ENCODE data around the gene HDGFL3. TPM values are rescaled to one million over a fixed set of nuclear protein-coding genes. Genes with fewer than 3 reads are reported as not detected.

The HDGFL3 gene
- total and polyA plus RNA-seq, 2 donors (not counting 1 experiment from before 2014, with no cell fraction given), result 0.12 to 2.5 TPM

DNA sequence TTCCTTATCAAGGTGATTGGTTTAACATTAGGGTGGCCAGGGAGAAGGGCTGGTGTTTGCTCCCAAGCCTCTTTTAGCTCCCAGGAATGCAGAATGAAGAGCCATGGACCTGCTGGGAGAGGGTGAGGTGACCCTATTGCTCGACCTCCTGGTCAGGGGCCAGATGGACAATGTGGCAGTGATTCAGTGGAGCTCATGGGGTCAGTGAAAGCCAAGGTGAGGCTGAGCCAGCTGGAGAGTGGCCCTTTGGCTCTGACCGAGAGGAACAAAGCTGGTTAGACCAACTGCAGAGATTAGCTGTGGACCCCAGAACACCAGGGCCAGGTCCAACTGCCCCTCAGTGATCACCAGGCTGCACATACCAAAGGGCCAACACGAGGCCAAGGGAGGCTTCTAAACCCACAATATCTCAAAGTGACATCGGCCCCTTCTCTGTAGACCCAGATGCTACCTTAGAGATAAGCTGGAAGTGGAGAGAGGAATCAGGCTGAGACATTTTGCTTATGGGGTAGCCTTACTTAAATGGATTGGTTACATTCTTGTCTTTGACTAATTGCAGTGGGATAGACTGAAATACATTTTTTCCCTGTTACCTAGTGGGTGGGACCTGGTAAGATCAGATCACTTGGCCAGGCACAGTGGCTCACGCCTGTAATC, 124.8 kb downstream of the HDGFL3 start:
- H3K9me3 Mint-ChIP-seq (ENCODE audit: insufficient read depth), result no peaks in the 10 kb centered on the region
- no peak for DNase-seq
- Histone ChIP-seq H3K4me2 (replicated peaks; ENCODE audit: low read depth, low read length, poor library complexity, severe bottlenecking) (no peak overlapping the region), H4K20me1 (ENCODE audit: control insufficient read depth, insufficient read depth, low read length, poor library complexity, severe bottlenecking) (no peaks in the 10 kb centered on the region), H3K27me3 (replicated peaks in 1 of 4; ENCODE audit: control extremely low read depth in 1 of 4, control insufficient read depth in 3 of 4, insufficient read depth in 4 of 4, low read length in 3 of 4) (peaks cover 0 to 21% (median 9%) of the 10 kb centered on the region in 4 experiments), H3K4me1 (ENCODE audit: control insufficient read depth in 2 of 2, insufficient read depth in 2 of 2, low read length in 2 of 2) (no peaks in the 10 kb centered on the region), H3K36me3 (replicated peaks in 1 of 2; ENCODE audit: control extremely low read depth in 1 of 2, control insufficient read depth in 1 of 2, extremely low read depth in 1 of 2, insufficient read depth in 2 of 2, low read length in 1 of 2) (no peaks in the 10 kb centered on the region), H2AFZ (ENCODE audit: insufficient read depth, low read depth, low read length, poor library complexity, severe bottlenecking) (no peak overlapping the region), H3K9ac (ENCODE audit: low read length) (no peak overlapping the region), H3K27ac (ENCODE audit: low read length in 2 of 2) (no peak overlapping the region), H3K4me3 (ENCODE audit: control extremely low read depth in 1 of 5, extremely low read depth in 1 of 5, insufficient read depth in 1 of 5, low read depth in 2 of 5, low read length in 4 of 5) (no peak overlapping the region), H3K9me3 (ENCODE audit: control extremely low read depth in 1 of 3, control insufficient read depth in 2 of 3, insufficient read depth in 1 of 3, low read length in 2 of 3) (peaks cover 0 to 1% (median 0%) of the 10 kb centered on the region in 3 donors), H3K79me2 (ENCODE audit: control insufficient read depth, insufficient read depth, low read length) (no peaks in the 10 kb centered on the region)
- intact Hi-C loops (cut with micrococcal nuclease), result no loop called here
- no peak for ATAC-seq (ENCODE audit: low read depth)
- ChIA-PET CTCF (no interaction called here), POLR2A (no interaction called here)
- H3K27me3 Mint-ChIP-seq, result peaks cover 52% of the 10 kb centered on the region
- H3K4me3 Mint-ChIP-seq, result no peak overlapping the region
- 86% methylated on average over 3 of the region's 5 CpGs for WGBS (ENCODE audit: insufficient coverage)
- H3K27ac Mint-ChIP-seq, result no peak overlapping the region
- H3K4me1 Mint-ChIP-seq, result no peaks in the 10 kb centered on the region
- TF ChIP-seq, protein P1, sequence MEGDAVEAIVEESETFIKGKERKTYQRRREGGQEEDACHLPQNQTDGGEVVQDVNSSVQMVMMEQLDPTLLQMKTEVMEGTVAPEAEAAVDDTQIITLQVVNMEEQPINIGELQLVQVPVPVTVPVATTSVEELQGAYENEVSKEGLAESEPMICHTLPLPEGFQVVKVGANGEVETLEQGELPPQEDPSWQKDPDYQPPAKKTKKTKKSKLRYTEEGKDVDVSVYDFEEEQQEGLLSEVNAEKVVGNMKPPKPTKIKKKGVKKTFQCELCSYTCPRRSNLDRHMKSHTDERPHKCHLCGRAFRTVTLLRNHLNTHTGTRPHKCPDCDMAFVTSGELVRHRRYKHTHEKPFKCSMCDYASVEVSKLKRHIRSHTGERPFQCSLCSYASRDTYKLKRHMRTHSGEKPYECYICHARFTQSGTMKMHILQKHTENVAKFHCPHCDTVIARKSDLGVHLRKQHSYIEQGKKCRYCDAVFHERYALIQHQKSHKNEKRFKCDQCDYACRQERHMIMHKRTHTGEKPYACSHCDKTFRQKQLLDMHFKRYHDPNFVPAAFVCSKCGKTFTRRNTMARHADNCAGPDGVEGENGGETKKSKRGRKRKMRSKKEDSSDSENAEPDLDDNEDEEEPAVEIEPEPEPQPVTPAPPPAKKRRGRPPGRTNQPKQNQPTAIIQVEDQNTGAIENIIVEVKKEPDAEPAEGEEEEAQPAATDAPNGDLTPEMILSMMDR (IDR thresholded peaks at IDR 0.05), result no peak
- TF ChIP-seq EZH2 (IDR thresholded peaks at IDR 0.05; ENCODE audit: borderline replicate concordance, insufficient read depth, low read depth, low read length, poor library complexity, severe bottlenecking), result no peak

DNA sequence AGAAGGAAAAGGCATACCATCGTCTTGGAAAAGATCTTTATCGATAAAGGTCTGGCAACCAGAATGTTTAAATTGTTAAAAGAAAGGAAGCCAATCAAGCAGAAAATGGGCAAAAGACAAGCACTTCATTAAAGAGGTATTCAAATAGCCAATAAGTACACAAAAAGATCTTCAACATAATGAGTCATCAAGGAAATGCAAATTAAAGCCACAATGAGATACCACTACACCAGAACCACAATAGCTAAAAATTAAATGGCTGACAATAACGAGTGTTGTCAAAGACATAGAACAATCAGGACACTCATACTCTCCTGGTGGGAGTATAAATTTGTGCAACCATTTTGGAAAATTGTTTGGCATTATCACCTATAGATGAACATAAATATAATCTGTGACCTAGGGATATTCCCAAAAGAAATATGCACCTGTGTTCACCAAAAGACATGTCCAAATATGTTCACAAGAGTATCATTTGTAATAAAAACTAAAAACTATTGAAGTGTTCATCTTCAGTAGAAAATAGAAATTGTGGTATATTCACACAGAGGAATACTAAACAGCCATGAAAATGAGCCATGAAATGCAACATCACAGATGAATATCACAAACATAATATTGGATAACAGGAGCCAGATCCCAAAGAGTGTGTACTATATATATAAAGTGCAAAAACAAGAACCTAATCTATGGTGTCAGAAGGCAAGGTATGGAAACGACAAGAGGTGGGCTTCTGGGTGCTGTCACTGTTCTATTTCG, 126.2 kb downstream of the HDGFL3 start:
- no peak overlapping the region for H3K9ac ChIP-seq (ENCODE audit: low read length)
- CTCF ChIA-PET, result no interaction called here
- H3K4me3 ChIP-seq (ENCODE audit: control extremely low read depth in 1 of 5, extremely low read depth in 1 of 5, insufficient read depth in 1 of 5, low read depth in 2 of 5, low read length in 4 of 5), result no peak overlapping the region
- ATAC-seq (ENCODE audit: low read depth) (no peak), DNase-seq (no peak)
- H3K4me2 ChIP-seq (replicated peaks; ENCODE audit: low read depth, low read length, poor library complexity, severe bottlenecking), result no peak overlapping the region
- no peaks in the 10 kb centered on the region for H3K4me1 Mint-ChIP-seq
- H3K9me3 ChIP-seq (ENCODE audit: control extremely low read depth in 1 of 3, control insufficient read depth in 2 of 3, insufficient read depth in 1 of 3, low read length in 2 of 3), result peaks cover 0 to 2% (median 0%) of the 10 kb centered on the region in 3 donors
- H3K27me3 Mint-ChIP-seq, result peaks cover 55% of the 10 kb centered on the region
- H2AFZ ChIP-seq (ENCODE audit: insufficient read depth, low read depth, low read length, poor library complexity, severe bottlenecking), result no peak overlapping the region
- H3K27me3 ChIP-seq (replicated peaks in 1 of 4; ENCODE audit: control extremely low read depth in 1 of 4, control insufficient read depth in 3 of 4, insufficient read depth in 4 of 4, low read length in 3 of 4), result peaks cover 0 to 21% (median 9%) of the 10 kb centered on the region in 4 experiments
- H3K36me3 ChIP-seq (replicated peaks in 1 of 2; ENCODE audit: control extremely low read depth in 1 of 2, control insufficient read depth in 1 of 2, extremely low read depth in 1 of 2, insufficient read depth in 2 of 2, low read length in 1 of 2), result no peaks in the 10 kb centered on the region
- no peak overlapping the region for H3K27ac ChIP-seq (ENCODE audit: low read length in 2 of 2)
- TF ChIP-seq, protein P1 (IDR thresholded peaks at IDR 0.05), result no peak
- no peak for TF ChIP-seq EZH2 (IDR thresholded peaks at IDR 0.05; ENCODE audit: borderline replicate concordance, insufficient read depth, low read depth, low read length, poor library complexity, severe bottlenecking)
- no peaks in the 10 kb centered on the region for H4K20me1 ChIP-seq (ENCODE audit: control insufficient read depth, insufficient read depth, low read length, poor library complexity, severe bottlenecking)
- POLR2A ChIA-PET, result no interaction called here
- H3K27ac Mint-ChIP-seq, result no peak overlapping the region
- H3K4me3 Mint-ChIP-seq, result no peak overlapping the region
- intact Hi-C loops (cut with micrococcal nuclease), result no loop called here
- no peaks in the 10 kb centered on the region for H3K4me1 ChIP-seq (ENCODE audit: control insufficient read depth in 2 of 2, insufficient read depth in 2 of 2, low read length in 2 of 2)
- no peaks in the 10 kb centered on the region for H3K79me2 ChIP-seq (ENCODE audit: control insufficient read depth, insufficient read depth, low read length)
- no CpG with 5 or more reads among the region's 5 CpGs for WGBS (ENCODE audit: insufficient coverage)
- H3K9me3 Mint-ChIP-seq (ENCODE audit: insufficient read depth), result no peaks in the 10 kb centered on the region
